ENCODE measurements around the gene NTF3.

NTF3 gene

GRCh38 chr12:5439371-5439771, 7.5 kb downstream of the NTF3 start:
- DNase-seq (ENCODE audit: low read depth): no peak
- no peak overlapping the region for H3K4me3 ChIP-seq (ENCODE audit: low read depth, low read length)
- no peak for TF ChIP-seq CTCF (IDR thresholded peaks at IDR 0.05; ENCODE audit: insufficient read depth, low read depth, low read length, missing control alignments)

- no peak for TF ChIP-seq CTCF (IDR thresholded peaks at IDR 0.05; ENCODE audit: insufficient read depth, low read depth, low read length, missing control alignments)
- no peak overlapping the region for H3K4me3 ChIP-seq (ENCODE audit: low read depth, low read length)
- no peak for DNase-seq (ENCODE audit: low read depth)
These were observed 7.9 kb downstream of the NTF3 start for GRCh38 chr12:5439788-5440300.

GRCh38 chr12:5440978-5441377, 9.1 kb downstream of the NTF3 start:
- no peak for DNase-seq (ENCODE audit: low read depth)
- no peak for TF ChIP-seq CTCF (IDR thresholded peaks at IDR 0.05; ENCODE audit: insufficient read depth, low read depth, low read length, missing control alignments)
- no peak overlapping the region for H3K4me3 ChIP-seq (ENCODE audit: low read depth, low read length)

GRCh38 chr12:5441497-5442236, 9.8 kb downstream of the NTF3 start:
- no peak overlapping the region for H3K4me3 ChIP-seq (ENCODE audit: low read depth, low read length)
- TF ChIP-seq CTCF (IDR thresholded peaks at IDR 0.05; ENCODE audit: insufficient read depth, low read depth, low read length, missing control alignments): no peak
- no peak for DNase-seq (ENCODE audit: low read depth)

- peak; percentile 12 for TF ChIP-seq CTCF (IDR thresholded peaks at IDR 0.05; ENCODE audit: insufficient read depth, low read depth, low read length, missing control alignments)
- peak; percentile 21 for DNase-seq (ENCODE audit: low read depth)
- H3K4me3 ChIP-seq (ENCODE audit: low read depth, low read length): no peak overlapping the region
These were observed 10.5 kb downstream of the NTF3 start for GRCh38 chr12:5442251-5443006.

GRCh38 chr12:5444520-5444919, 12.6 kb downstream of the NTF3 start:
- H3K4me3 ChIP-seq (ENCODE audit: low read depth, low read length): no peak overlapping the region
- no peak for TF ChIP-seq CTCF (IDR thresholded peaks at IDR 0.05; ENCODE audit: insufficient read depth, low read depth, low read length, missing control alignments)
- DNase-seq (ENCODE audit: low read depth): no peak

Measured in GM12865 (cell line).